SK-N-DZ (cell line): ENCODE results near the gene HES1.
"Not testable (repeated sequence)": the region's sequence is repeated elsewhere in the genome, so short reads cannot be mapped to it uniquely, and the experiment has no call there.

Source experiments
- DNase-seq: peaks from one replicate; pipeline ENCODE4 v3.0.0-alpha.2; 2015; ENCODE audit warnings: low spot score

The HES1 gene

DNA sequence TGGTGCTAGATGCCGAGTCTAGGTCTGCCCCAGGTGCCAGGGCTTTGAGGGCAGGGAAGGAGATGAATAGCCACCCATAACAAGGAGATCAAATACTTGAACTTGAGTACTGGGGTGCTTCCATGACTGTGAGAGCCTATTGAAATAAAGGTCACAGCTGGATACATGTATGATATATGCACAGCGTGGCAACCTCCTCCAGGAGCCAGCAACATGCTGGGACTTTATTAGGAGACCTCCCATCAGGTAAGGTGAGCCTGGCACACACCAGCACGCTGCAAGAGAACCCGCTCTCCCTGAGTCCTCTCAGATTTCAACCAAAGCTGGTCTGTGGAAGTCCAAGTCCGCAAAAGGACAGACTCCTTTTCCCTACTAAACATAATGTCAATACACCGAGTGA is 10.5 kb upstream of the HES1 start:
- DNase-seq, result no peak

DNA sequence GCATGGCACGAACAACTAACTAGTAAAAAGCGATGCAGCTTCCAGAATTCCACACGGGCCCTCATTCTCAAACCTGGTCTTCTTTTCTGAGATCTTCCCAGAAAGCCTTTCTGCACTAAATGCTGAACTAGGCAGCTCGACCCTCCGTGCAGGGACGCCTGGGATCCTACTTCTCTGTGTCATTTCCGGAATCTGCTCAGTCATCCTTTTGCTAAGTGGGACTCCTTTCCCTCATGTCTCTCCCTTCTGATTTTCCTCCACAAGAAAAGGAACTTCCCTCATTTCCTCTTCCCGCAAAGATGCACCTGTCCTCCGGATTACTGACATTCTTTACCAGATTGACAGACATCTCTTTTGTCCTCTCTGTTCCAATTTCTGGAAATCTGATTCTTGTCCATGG is 9.2 kb upstream of the HES1 start:
- no peak for DNase-seq

DNA sequence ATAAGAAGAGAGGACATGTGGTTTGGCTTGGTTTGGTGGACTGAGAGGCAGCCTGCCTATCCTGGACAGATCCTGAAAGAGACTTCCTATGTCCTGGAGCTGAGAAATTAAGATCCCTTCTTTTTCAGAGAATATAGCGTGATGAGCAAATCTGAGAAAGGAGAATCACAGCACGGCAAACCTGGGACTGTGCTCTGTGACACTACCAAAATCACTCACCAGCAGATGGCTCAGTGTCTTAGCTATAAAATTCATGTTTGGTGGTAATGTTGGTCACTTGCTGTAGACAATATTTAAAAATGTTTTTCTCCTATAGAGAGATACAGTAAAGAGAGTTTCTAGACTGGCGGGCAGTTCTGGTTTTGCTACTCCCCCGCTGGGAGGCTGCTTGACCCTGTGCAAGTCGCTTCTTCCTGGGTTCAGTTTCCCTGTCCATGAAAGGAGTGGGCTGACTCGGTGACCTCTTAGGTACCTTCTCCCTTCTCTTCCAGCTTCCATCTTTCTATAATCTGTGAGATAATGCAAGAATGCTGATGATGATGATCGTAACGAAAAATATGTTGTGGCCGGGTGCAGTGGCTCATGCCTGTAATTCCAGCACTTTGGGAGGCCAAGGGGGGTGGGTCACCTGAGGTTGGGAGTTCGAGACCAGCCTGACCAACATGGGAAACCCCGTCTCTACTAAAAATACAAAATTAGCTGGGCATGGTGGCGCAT is 7.6 kb upstream of the HES1 start:
- DNase-seq, result no peak

DNA sequence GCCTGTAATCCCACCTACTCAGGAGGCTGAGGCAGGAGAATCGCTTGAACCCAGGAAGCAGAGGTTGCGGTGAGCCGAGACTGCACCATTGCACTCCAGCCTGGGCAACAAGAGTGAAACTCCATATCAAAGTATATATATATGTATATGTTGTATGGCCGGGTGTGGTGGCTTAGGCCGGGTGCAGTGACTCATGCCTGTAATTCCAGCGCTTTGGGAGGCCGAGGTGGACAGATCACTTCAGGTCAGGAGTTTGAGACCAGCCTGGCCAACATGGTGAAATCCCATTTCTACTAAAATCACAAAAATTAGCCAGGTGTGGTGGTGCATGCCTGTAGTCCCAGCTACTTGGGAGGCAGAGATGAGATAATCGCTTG is 7.0 kb upstream of the HES1 start:
- not testable (repeated sequence) for DNase-seq

DNA sequence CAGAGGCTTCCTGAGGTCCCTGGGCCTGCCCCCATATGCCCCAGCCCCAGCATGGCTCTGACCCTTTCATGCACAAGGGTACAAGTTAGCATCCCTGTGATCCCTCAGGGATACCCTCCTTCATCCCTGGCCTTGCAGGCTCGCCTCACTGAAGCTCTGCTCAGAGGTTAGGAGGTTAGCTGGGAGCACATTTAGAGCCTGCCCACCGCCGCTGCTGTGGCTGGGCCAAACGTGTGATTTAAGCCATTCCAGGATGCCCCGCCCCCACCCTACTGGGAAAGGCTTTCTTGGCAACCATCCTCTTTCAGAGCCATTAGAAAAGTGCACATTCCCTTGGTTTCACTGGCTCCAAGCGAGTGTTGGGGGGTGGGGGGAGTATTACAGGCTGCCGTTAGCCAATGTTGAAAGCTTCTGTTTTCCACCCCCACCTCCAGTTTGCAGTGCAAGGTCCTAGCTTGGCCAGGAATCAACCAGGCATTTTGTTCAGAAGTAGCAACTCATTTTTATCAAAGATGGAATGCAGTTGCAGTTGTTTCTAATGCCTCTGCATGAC is 6.3 kb upstream of the HES1 start:
- DNase-seq, result no peak

DNA sequence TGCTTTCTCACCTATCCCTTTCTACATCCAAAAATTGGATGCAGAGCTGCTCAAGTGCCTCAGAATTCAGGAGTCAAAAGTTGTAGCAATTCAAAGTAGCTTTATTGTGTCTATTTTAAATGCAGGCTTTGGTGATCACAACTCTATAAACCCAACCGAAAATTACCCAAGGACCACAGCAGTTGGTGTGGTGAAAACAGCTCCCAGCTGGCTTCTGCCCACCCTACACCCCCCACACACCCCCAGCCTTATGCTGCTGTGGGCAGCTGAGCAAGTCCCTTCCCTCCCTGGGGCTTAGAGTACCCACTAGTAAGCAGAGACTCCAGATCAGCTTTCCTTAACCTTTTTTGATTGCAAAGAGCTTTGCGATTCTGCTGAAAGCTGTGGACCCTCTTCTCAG is 5.8 kb upstream of the HES1 start:
- no peak for DNase-seq

DNA sequence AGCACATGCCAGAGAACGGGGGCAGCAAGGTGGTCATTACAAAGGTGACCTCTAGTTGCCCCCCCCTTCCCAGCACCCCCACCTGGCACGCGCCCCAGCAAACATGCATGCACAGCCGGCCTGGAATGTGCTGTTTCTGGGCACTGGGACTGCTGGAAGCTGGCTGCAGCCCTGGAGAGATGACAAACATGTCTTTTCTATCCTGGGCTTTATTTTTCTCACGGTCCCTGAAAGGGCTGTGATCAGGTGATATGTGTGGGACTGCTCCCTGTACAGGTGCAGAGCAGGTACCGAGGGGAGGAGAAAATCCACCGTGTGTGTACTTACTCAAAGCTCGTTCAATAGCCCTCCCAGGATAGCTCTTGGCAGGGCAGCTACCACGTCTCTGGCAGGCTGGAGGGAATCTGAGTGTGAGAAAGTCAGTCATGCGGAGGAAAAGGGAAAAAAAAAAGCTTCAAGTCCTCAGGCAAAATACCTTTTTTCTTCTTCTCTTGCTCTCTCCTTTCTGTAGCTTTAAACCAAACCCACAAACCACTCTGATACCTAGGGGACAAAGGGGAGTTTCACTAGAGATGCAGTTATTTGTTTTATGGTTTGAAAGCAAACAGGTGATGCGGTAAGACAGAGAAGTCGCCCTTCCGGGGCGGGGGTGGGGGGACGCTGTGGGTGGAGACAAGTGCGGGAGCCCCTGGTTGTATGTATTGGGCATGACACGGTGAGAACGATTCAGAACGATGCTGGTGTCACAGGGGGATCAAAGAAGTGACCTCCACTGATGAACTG is 5.0 kb upstream of the HES1 start:
- no peak for DNase-seq

DNA sequence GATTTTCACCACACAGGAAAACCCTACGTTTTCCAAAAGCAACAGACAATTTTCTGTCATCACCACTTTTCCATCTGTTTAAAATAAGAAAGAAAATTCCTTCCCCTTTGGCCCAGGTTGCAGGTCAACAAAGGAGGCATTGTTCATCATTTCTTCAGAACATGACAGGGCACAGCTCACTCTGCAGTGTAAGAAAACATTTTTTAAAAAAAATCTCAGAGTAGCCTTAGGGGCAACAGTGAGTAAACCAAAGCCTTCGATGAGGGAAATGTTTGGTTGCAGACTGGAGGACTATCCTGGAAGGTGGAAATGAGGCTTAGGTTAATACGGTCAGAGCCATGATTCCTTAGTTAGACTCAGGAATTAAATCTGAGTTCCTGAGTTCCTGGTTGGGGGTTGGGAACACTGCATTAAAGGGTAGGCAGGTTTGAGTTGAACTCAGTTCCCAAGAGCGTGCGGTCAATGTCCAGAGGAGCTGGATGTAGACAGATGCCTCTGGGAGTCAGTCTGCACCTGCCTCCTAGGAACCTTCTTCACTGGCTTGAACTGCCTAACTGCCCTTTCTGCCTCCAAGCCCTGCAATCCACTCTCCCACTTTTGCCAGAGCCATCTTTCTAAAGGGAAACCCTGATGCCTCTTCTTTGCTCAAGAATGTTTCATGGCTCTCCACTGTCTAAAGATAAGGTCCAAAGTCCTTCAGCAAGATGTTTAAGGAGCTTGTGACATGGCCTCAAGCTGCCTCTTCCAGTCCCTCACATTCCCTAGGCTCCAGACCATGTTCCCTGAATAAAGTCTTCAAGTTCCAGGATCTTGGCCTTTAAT is 3.3 kb upstream of the HES1 start:
- no peak for DNase-seq

DNA sequence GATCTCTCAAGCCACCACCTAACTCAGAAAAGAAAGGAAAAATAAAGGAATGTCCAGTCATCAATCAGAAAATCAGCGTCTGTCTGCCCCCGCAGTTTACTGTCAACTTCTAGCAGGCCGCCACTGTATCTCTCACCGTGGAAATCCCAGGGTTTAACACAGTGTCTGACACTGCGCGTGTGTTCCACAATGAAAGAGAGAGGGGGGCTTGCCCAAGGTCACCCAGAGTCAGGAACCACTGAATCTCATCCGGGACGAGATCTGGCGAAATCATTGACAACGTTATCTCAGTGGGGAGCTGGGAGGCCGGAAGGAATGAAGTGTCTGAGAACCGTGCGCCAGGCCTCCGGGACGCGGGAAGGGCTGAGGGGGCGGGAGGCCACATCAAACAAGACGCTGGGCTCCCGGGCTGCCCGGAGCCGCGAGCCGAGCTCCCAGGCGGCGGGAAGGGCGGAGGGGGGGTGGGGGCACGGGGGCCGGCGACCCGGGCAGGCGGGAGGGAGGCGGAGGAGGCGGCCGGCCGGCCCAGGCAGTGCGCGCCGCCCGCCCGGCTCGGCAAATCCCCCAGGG is 2.2 kb upstream of the HES1 start:
- peak; percentile 74 for DNase-seq

DNA sequence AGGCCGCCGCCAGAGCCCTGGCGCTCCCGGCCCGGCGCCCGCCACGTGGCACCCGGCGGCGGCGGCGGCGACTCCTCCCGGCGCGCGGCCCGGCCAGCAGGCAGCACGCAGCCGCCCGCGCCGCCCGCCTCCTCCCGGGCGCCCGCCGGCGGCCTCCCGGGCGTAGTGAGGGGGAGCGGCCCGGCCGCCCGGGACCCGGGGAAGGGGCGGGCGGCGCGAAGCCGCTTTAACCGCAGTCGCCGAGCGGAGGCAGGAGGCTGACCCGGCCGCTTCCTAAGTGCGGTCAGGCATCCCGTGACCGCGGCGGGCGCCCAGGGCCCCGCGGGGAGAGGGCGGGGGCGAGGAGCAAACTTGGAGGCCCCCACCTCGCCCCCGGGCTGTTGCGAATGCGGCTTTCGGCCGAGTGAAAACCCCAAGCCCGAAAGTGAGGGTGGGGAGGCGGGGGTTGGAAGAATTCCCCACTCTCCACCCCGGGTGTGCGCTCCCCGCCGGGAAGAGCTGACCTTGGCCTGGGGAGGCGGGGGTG is 1.7 kb upstream of the HES1 start:
- DNase-seq, result no peak

DNA sequence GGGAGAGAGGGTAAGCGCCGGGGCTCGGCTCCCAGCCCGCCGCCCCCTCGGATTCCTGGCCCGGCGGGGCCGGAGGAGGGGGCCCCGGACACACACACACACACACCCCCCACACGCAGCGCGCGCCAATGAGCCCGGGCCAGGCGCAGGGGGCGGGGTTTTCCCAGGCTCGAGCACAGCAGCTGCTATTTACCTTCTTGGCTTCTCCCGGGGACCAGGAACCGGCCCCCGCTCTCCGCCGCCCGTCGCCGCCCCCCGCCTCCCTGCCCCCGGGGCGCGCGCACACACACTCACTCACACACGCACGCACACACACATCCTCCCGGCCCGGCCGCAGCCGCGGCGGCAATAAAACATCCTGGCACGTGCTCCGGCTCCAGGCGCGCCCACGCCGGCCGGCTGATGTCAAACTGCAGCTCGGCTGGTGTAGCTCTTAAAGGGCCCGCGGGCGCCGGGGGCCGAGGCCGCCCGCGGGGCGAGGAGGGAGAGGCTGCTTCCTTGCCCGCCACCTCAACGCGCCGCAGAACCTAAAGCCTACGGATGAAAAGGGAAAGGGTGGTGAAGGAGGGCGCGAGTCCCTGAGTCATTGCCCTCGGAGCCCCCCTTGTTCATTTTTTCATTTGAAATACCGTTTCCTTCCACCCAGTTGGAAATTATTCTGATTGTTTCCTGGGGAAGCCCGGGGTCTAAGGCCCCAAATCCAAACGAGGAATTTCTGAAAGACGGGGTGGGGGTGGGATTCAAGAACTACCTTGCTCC is 1.0 kb upstream of the HES1 start:
- DNase-seq, result peak; percentile 96

DNA sequence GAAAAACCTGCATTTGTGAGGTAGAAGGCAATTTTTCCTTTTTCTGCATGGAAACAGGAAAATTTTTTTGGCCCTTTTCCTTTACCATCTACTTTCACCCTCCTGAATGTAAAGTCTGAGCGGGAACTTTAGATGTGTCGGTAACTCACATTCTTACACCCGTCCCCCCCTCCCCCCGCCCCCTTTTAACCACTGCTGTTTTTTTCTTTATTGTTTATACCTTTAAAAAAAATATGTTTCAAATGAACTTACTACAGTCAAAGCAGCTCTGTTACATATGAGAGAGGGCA is 487 bp upstream of the HES1 start:
- no peak for DNase-seq

DNA sequence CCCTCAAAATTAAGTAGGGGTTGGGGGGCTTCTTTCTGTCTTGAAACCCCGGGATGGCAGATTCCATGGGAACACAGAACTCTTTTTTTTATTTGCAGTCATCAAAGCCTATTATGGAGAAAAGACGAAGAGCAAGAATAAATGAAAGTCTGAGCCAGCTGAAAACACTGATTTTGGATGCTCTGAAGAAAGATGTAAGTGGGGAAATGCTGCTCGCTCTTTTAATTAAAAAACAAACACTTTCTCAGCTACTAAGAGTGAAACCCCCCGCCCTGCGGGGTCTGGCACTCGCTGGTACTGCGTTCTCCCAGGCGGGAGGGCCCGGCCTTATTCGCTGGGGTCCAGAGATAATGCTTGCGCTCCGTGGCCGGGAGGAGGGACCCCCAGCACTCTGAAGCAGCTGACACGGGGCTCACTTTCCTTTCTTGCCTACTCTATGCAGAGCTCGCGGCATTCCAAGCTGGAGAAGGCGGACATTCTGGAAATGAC is 615 bp downstream of the HES1 start:
- no peak for DNase-seq

DNA sequence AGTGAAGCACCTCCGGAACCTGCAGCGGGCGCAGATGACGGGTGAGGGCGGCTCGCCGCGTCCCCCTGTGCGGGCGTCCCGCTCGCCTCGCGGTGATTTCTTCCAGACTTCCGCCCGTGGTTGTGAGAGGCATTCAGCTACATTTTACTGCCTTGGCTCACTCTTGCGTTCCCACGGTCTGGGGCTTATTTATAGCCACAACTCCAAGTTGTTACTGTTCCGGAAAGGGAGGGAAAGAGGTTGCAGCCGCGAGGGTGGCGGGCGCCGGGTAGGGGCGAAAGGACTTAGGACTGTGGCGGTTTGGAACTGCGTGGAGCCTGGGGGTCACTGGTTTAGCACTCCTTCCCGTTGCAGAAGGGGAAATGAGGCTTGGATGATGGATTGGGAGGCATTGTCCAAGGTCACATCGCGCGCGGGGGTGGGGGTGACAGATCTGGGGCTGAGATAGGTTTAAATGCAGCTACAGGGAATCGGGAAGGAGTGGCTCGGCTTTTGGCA is 1.1 kb downstream of the HES1 start:
- DNase-seq, result no peak

DNA sequence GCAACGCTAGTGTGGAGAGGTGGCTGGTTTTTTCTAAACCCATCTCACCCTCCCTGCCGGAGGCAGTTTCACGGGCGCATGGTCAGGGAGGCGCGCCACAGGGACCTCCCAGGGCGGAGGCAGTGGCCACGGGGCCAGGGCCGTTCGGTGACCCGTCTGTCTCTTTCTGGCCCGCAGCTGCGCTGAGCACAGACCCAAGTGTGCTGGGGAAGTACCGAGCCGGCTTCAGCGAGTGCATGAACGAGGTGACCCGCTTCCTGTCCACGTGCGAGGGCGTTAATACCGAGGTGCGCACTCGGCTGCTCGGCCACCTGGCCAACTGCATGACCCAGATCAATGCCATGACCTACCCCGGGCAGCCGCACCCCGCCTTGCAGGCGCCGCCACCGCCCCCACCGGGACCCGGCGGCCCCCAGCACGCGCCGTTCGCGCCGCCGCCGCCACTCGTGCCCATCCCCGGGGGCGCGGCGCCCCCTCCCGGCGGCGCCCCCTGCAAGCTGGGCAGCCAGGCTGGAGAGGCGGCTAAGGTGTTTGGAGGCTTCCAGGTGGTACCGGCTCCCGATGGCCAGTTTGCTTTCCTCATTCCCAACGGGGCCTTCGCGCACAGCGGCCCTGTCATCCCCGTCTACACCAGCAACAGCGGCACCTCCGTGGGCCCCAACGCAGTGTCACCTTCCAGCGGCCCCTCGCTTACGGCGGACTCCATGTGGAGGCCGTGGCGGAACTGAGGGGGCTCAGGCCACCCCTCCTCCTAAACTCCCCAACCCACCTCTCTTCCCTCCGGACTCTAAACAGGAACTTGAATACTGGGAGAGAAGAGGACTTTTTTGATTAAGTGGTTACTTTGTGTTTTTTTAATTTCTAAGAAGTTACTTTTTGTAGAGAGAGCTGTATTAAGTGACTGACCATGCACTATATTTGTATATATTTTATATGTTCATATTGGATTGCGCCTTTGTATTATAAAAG is 1.8 kb downstream of the HES1 start:
- DNase-seq, result peak; percentile 25

DNA sequence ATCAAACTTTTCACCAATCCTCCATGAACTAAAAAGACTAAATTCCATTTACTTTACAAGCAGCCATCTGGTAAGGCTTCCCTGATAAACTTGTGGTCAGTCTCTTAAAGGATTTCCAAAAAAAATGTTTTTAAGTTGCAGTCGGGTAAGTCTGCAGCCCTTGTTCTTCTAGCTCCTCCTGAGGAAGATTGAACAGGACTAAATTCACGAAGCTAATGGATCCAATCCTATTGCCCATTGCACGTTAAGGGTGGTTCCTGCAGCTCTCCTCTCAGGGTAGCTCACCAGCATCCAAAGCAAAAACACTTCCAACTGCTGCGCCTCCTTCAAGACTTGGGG is 2.8 kb downstream of the HES1 start:
- no peak for DNase-seq

DNA sequence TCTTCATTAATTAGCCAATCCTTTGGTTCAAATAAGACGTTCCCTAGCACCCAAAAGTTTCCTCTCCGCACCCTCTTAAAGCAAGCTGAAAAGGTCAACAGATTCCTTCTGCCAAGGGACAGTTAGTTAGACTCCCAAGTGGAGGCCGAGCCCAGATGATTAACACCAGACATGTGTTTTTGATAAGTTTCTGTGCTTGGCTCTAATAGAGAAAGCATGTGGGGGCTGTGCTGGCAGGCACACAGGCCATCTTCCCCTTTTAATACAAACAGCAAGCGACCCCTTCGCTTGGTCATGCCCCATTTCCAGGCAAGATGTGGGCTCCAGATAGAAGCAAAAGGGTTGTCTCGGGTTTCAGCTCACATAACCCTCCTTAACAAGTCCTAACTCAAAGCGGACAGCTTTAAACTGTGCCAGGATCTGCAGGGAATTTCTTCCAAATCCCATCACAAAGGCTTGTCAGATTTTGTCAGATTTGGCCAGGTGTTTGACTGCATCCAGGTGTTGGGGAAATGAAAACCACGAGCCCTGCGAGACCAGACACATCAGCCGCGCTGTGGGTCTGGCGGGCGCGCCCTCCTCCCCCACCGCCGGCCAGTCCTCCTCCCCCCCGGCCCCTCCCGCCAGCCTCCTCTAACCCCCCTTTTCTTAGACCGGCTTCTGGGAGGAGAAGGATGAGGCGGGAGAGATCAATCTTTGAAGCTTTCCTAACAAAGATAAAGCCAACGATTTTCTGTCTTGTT is 3.3 kb downstream of the HES1 start:
- peak; percentile 89 for DNase-seq

DNA sequence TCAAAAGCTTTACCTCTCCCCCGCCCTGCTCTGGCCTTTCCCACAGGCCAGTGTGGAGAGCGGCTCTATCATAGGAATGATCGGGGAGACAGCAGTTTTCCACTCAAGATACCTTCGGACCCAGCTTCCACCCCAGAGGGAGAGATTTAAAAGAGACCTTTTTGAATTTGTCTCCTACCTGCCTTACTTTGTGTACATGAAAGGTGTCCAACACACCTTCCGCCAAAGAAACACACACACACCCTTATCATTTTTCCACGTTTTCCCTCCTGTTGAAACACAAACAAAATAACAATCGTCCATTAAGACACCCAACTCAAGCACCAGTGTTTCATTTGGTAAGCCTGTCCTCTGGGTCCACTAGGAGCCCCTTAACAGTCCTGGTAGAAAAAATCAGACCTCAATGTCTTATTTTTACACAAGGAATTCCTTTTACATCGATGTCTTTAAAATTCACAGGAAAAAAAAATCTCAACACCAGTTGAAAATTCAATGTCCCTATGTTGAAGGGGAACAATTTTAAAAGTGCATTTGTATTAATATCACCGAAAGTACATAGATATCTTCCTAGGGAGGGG is 4.0 kb downstream of the HES1 start:
- DNase-seq, result no peak
